Uterus (tissue), 4 donors: ENCODE results near the gene ACE. TPM values are rescaled to one million over a fixed set of nuclear protein-coding genes. Genes with fewer than 3 reads are reported as not detected.

Experiments used
- DNase-seq, 2 donors: peaks; one replicate each; pipeline ENCODE4 v3.0.0-alpha.2; 2019 to 2020
- H3K27ac ChIP-seq, 2 donors: fragments of 200-600 bp; sonication (generic); 1 replicate in 1 of 2; 2 replicates in 1 of 2; pipeline ENCODE4 v1.5.1; 2016 to 2018
- H3K27me3 ChIP-seq, 2 donors: fragments of 200-600 bp; sonication (generic); one replicate each; pipeline ENCODE4 v1.5.1; 2018 to 2019; ENCODE audit warnings: control low read depth in 1 of 2
- H3K36me3 ChIP-seq, 2 donors: fragments of 200-600 bp; sonication (generic); one replicate each; pipeline ENCODE4 v1.5.1; 2019; ENCODE audit warnings: control low read depth in 1 of 2
- H3K4me1 ChIP-seq, 2 donors: fragments of 200-600 bp; sonication (generic); one replicate each; pipeline ENCODE4 v1.5.1; 2018 to 2019; ENCODE audit warnings: control low read depth in 1 of 2
- H3K4me3 ChIP-seq, 2 donors: fragments of 200-600 bp; sonication (generic); 1 replicate in 1 of 2; 2 replicates in 1 of 2; pipeline ENCODE4 v1.5.1; 2018 to 2019; ENCODE audit warnings: mild to moderate bottlenecking in 1 of 2
- H3K9me3 ChIP-seq, 2 donors: fragments of 200-600 bp; sonication (generic); one replicate each; pipeline ENCODE4 v1.5.1; 2019; ENCODE audit warnings: control low read depth in 1 of 2
- CTCF ChIP-seq, 4 experiments: fragments of 200-600 bp in 2 of 4; fragments of 450-650 bp in 2 of 4; sonication (generic) in 2 of 4; IDR thresholded peaks; one replicate each; pipeline ENCODE4 v1.5.1; 2016 to 2019; ENCODE audit warnings: antibody characterized with exemption in 4 of 4, mild to moderate bottlenecking in 2 of 4, moderate library complexity in 1 of 4
- POLR2A ChIP-seq, 2 donors: fragments of 450-650 bp; IDR thresholded peaks; one replicate each; pipeline ENCODE4 v1.6.1; 2016; ENCODE audit warnings: antibody characterized with exemption in 2 of 2, mild to moderate bottlenecking in 1 of 2, moderate library complexity in 1 of 2
- intact Hi-C: fragments of 100-400 bp; cut with DNase I; formaldehyde crosslinking; loops from one replicate; pipeline ENCODE4 v1.15.1; 2023; ENCODE audit warnings: low total_unique reads
- total RNA-seq, 4 donors: library from RNA; depleted of rRNA in 3 of 4; stranded (reverse); fragments of >200 nt in 3 of 4; gene quantifications; one replicate each; pipeline versions ENCODE4 v1.1.0 to v1.2.4, GENCODE V29; 2014 to 2023
- donor health status: DM: yes; HTN: yes; CAD: no.

ACE gene
- total RNA-seq, 4 donors from 2014 or later, result 0.77 to 27.4 (median 7.9) TPM; not detected in 1

GRCh38 chr17:63498626-63499195, 21.9 kb downstream of the ACE start:
- Histone ChIP-seq H3K27me3 (no peaks in the 10 kb centered on the region), H3K4me1 (no peaks in the 10 kb centered on the region), H3K4me3 (no peak overlapping the region), H3K36me3 (no peaks in the 10 kb centered on the region), H3K9me3 (no peaks in the 10 kb centered on the region), H3K27ac (no peak overlapping the region)
- TF ChIP-seq POLR2A (IDR thresholded peaks at IDR 0.05), result no peak
- no peak for TF ChIP-seq CTCF (IDR thresholded peaks at IDR 0.05)
- intact Hi-C loops, result no loop called here
- DNase-seq, result no peak

- TF ChIP-seq POLR2A (IDR thresholded peaks at IDR 0.05) (no peak), CTCF (IDR thresholded peaks at IDR 0.05) (no peak)
- H3K36me3 ChIP-seq, result no peaks in the 10 kb centered on the region
- no peak overlapping the region for H3K4me3 ChIP-seq
- no peaks in the 10 kb centered on the region for H3K27me3 ChIP-seq
- intact Hi-C loops, result no loop called here
- H3K27ac ChIP-seq, result no peak overlapping the region
- no peak for DNase-seq
- no peaks in the 10 kb centered on the region for H3K9me3 ChIP-seq
- no peaks in the 10 kb centered on the region for H3K4me1 ChIP-seq
These were observed 23.9 kb downstream of the ACE start for GRCh38 chr17:63500543-63501390.

GRCh38 chr17:63503341-63503705, 26.5 kb downstream of the ACE start:
- H3K36me3 ChIP-seq, result no peaks in the 10 kb centered on the region
- no peak overlapping the region for H3K4me3 ChIP-seq
- TF ChIP-seq POLR2A (IDR thresholded peaks at IDR 0.05) (no peak), CTCF (IDR thresholded peaks at IDR 0.05) (no peak)
- H3K9me3 ChIP-seq, result no peaks in the 10 kb centered on the region
- no peak overlapping the region for H3K27ac ChIP-seq
- H3K4me1 ChIP-seq, result no peaks in the 10 kb centered on the region
- no peaks in the 10 kb centered on the region for H3K27me3 ChIP-seq
- intact Hi-C loops, result no loop called here
- no peak for DNase-seq

- intact Hi-C loops, result no loop called here
- no peaks in the 10 kb centered on the region for H3K36me3 ChIP-seq
- H3K4me1 ChIP-seq, result no peaks in the 10 kb centered on the region
- H3K4me3 ChIP-seq, result no peak overlapping the region
- DNase-seq, result no peak
- no peak overlapping the region for H3K27ac ChIP-seq
- no peaks in the 10 kb centered on the region for H3K9me3 ChIP-seq
- TF ChIP-seq CTCF (IDR thresholded peaks at IDR 0.05), result no peak
- no peak for TF ChIP-seq POLR2A (IDR thresholded peaks at IDR 0.05)
- H3K27me3 ChIP-seq, result no peaks in the 10 kb centered on the region
These were observed 27.4 kb downstream of the ACE start for GRCh38 chr17:63504261-63504660.

GRCh38 chr17:63505341-63505740, 28.5 kb downstream of the ACE start:
- no peak for DNase-seq
- H3K4me3 ChIP-seq, result no peak overlapping the region
- H3K36me3 ChIP-seq, result no peaks in the 10 kb centered on the region
- H3K27ac ChIP-seq, result no peak overlapping the region
- no peaks in the 10 kb centered on the region for H3K27me3 ChIP-seq
- H3K4me1 ChIP-seq, result no peaks in the 10 kb centered on the region
- no peaks in the 10 kb centered on the region for H3K9me3 ChIP-seq
- intact Hi-C loops, result no loop called here
- TF ChIP-seq POLR2A (IDR thresholded peaks at IDR 0.05), result no peak
- no peak for TF ChIP-seq CTCF (IDR thresholded peaks at IDR 0.05)
